ENCODE results near the gene GRM7.

GRM7 gene

GRCh38 chr3:7547826-7548225 lies 686.9 kb downstream of the GRM7 start:
- TF ChIP-seq GABPA (IDR thresholded peaks at IDR 0.05; ENCODE audit: low read depth): no peak
- TF ChIP-seq, protein P1, sequence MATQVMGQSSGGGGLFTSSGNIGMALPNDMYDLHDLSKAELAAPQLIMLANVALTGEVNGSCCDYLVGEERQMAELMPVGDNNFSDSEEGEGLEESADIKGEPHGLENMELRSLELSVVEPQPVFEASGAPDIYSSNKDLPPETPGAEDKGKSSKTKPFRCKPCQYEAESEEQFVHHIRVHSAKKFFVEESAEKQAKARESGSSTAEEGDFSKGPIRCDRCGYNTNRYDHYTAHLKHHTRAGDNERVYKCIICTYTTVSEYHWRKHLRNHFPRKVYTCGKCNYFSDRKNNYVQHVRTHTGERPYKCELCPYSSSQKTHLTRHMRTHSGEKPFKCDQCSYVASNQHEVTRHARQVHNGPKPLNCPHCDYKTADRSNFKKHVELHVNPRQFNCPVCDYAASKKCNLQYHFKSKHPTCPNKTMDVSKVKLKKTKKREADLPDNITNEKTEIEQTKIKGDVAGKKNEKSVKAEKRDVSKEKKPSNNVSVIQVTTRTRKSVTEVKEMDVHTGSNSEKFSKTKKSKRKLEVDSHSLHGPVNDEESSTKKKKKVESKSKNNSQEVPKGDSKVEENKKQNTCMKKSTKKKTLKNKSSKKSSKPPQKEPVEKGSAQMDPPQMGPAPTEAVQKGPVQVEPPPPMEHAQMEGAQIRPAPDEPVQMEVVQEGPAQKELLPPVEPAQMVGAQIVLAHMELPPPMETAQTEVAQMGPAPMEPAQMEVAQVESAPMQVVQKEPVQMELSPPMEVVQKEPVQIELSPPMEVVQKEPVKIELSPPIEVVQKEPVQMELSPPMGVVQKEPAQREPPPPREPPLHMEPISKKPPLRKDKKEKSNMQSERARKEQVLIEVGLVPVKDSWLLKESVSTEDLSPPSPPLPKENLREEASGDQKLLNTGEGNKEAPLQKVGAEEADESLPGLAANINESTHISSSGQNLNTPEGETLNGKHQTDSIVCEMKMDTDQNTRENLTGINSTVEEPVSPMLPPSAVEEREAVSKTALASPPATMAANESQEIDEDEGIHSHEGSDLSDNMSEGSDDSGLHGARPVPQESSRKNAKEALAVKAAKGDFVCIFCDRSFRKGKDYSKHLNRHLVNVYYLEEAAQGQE (IDR thresholded peaks at IDR 0.05; ENCODE audit: insufficient replicate concordance, low read depth): no peak
- no peak for TF ChIP-seq SPI1 (IDR thresholded peaks at IDR 0.05; ENCODE audit: borderline replicate concordance, low read depth)
- TF ChIP-seq POLR2AphosphoS5 (IDR thresholded peaks at IDR 0.05; ENCODE audit: low read depth): no peak
- TF ChIP-seq, protein P2, sequence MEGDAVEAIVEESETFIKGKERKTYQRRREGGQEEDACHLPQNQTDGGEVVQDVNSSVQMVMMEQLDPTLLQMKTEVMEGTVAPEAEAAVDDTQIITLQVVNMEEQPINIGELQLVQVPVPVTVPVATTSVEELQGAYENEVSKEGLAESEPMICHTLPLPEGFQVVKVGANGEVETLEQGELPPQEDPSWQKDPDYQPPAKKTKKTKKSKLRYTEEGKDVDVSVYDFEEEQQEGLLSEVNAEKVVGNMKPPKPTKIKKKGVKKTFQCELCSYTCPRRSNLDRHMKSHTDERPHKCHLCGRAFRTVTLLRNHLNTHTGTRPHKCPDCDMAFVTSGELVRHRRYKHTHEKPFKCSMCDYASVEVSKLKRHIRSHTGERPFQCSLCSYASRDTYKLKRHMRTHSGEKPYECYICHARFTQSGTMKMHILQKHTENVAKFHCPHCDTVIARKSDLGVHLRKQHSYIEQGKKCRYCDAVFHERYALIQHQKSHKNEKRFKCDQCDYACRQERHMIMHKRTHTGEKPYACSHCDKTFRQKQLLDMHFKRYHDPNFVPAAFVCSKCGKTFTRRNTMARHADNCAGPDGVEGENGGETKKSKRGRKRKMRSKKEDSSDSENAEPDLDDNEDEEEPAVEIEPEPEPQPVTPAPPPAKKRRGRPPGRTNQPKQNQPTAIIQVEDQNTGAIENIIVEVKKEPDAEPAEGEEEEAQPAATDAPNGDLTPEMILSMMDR (IDR thresholded peaks at IDR 0.05; ENCODE audit: insufficient read depth, low read length): no peak
- Histone ChIP-seq H3K27ac (replicated peaks) (no peak overlapping the region), H3K27me3 (ENCODE audit: insufficient read depth, poor library complexity, severe bottlenecking) (no peaks in the 10 kb centered on the region), H3K4me3 (replicated peaks; ENCODE audit: insufficient read depth, low read length) (no peak overlapping the region)
- DNase-seq (ENCODE audit: low read depth in 1 of 2, low spot score in 1 of 2): no peak

- Histone ChIP-seq H3K27ac (replicated peaks) (no peak overlapping the region), H3K4me3 (replicated peaks; ENCODE audit: insufficient read depth, low read length) (no peak overlapping the region), H3K27me3 (ENCODE audit: insufficient read depth, poor library complexity, severe bottlenecking) (no peaks in the 10 kb centered on the region)
- no peak for DNase-seq (ENCODE audit: low read depth in 1 of 2, low spot score in 1 of 2)
- TF ChIP-seq GABPA (IDR thresholded peaks at IDR 0.05; ENCODE audit: low read depth): no peak
- TF ChIP-seq SPI1 (IDR thresholded peaks at IDR 0.05; ENCODE audit: borderline replicate concordance, low read depth): no peak
- TF ChIP-seq, protein P2 (IDR thresholded peaks at IDR 0.05; ENCODE audit: insufficient read depth, low read length): no peak
- TF ChIP-seq, protein P1 (IDR thresholded peaks at IDR 0.05; ENCODE audit: insufficient replicate concordance, low read depth): no peak
- no peak for TF ChIP-seq POLR2AphosphoS5 (IDR thresholded peaks at IDR 0.05; ENCODE audit: low read depth)
These were observed 702.0 kb downstream of the GRM7 start for GRCh38 chr3:7562892-7563291.

- Histone ChIP-seq H3K27ac (replicated peaks) (no peak overlapping the region), H3K4me3 (replicated peaks; ENCODE audit: insufficient read depth, low read length) (no peak overlapping the region), H3K27me3 (ENCODE audit: insufficient read depth, poor library complexity, severe bottlenecking) (no peaks in the 10 kb centered on the region)
- no peak for TF ChIP-seq SPI1 (IDR thresholded peaks at IDR 0.05; ENCODE audit: borderline replicate concordance, low read depth)
- no peak for TF ChIP-seq POLR2AphosphoS5 (IDR thresholded peaks at IDR 0.05; ENCODE audit: low read depth)
- TF ChIP-seq, protein P2 (IDR thresholded peaks at IDR 0.05; ENCODE audit: insufficient read depth, low read length): no peak
- TF ChIP-seq, protein P1 (IDR thresholded peaks at IDR 0.05; ENCODE audit: insufficient replicate concordance, low read depth): no peak
- TF ChIP-seq GABPA (IDR thresholded peaks at IDR 0.05; ENCODE audit: low read depth): no peak
- DNase-seq (ENCODE audit: low read depth in 1 of 2, low spot score in 1 of 2): no peak
These were observed 704.7 kb downstream of the GRM7 start for GRCh38 chr3:7565574-7565973.

All from HL-60 (cell line).